ENCODE measurements around the gene ZNF169. TPM values are rescaled to one million over a fixed set of nuclear protein-coding genes. Genes with fewer than 3 reads are reported as not detected.

Gene ZNF169
- total RNA-seq, 2 experiments from 2014 or later: 11.2 to 22.2 TPM

DNA sequence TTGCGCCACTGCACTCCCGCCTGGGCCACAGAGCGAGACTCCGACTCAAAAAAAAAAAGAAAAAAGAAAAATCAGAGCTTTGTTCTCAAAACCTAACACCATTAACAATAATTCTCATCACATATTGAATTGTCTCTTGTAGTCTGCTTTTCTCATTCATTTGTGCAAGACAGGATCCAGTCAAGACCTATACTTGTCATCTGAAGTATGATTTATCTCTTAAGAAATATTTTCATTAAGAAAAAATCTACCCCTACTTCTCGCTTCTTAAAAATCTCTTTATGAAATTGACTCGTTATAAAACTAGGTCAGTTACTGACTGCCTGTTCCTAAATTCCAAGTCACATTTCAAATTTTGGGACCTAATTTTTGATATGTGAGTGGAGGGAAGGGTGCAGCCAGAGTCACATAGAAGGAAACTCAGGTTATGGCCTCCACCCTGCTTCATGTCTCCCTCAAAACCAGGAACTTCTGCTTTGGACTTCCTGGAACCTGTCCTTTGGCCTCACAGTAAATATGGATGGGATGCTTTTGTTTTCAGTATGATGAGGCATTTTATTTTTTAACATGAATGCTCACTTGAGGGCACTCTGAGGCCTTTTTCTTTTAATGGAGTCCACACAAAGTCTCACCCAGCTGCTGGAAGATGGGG lies 18.9 kb downstream of the ZNF169 start:
- CTCF ChIA-PET (ENCODE audit: unreplicated experiment): no interaction called here
- Histone ChIP-seq H3K9me2 (ENCODE audit: insufficient read depth, low read length) (no peaks in the 10 kb centered on the region), H3K4me2 (ENCODE audit: low read length) (no peak overlapping the region), H3K4me3 (ENCODE audit: low read depth, low read length, poor library complexity, severe bottlenecking) (no peak overlapping the region), H4K20me1 (ENCODE audit: insufficient read depth, low read length) (no peaks in the 10 kb centered on the region), H3K27ac (ENCODE audit: low read depth, low read length, poor library complexity, severe bottlenecking) (no peak overlapping the region), H3K36me3 (ENCODE audit: insufficient read depth, low read length) (peaks cover 36% of the 10 kb centered on the region), H2AFZ (ENCODE audit: low read length) (no peak overlapping the region), H3K9me3 (ENCODE audit: low read length) (peaks cover 10% of the 10 kb centered on the region; the same call in 1 of the 2 replicates), H3K79me2 (ENCODE audit: insufficient read depth, low read depth, low read length) (no peaks in the 10 kb centered on the region), H3K4me1 (ENCODE audit: insufficient read depth, low read length, poor library complexity, severe bottlenecking) (no peaks in the 10 kb centered on the region)
- no TSS peak for BruUV-seq (replicated peaks)
- no peak for TF ChIP-seq EZH2phosphoT487 (IDR thresholded peaks at IDR 0.05; ENCODE audit: borderline replicate concordance, low read depth, low read length)
- TF ChIP-seq, protein P1, sequence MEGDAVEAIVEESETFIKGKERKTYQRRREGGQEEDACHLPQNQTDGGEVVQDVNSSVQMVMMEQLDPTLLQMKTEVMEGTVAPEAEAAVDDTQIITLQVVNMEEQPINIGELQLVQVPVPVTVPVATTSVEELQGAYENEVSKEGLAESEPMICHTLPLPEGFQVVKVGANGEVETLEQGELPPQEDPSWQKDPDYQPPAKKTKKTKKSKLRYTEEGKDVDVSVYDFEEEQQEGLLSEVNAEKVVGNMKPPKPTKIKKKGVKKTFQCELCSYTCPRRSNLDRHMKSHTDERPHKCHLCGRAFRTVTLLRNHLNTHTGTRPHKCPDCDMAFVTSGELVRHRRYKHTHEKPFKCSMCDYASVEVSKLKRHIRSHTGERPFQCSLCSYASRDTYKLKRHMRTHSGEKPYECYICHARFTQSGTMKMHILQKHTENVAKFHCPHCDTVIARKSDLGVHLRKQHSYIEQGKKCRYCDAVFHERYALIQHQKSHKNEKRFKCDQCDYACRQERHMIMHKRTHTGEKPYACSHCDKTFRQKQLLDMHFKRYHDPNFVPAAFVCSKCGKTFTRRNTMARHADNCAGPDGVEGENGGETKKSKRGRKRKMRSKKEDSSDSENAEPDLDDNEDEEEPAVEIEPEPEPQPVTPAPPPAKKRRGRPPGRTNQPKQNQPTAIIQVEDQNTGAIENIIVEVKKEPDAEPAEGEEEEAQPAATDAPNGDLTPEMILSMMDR (conservative IDR thresholded peaks at IDR 0.05; ENCODE audit: low read length): no peak
- no peak for DNase-seq (ENCODE audit: low spot score)
- POLR2A ChIA-PET: interaction anchor here (0.6 kb wide), 1 partner anchor 790 kb away, joined by 3 read pairs; no protein-coding TSS in a partner anchor
- intact Hi-C loops (cut with micrococcal nuclease; ENCODE audit: unreplicated experiment): no loop called here

DNA sequence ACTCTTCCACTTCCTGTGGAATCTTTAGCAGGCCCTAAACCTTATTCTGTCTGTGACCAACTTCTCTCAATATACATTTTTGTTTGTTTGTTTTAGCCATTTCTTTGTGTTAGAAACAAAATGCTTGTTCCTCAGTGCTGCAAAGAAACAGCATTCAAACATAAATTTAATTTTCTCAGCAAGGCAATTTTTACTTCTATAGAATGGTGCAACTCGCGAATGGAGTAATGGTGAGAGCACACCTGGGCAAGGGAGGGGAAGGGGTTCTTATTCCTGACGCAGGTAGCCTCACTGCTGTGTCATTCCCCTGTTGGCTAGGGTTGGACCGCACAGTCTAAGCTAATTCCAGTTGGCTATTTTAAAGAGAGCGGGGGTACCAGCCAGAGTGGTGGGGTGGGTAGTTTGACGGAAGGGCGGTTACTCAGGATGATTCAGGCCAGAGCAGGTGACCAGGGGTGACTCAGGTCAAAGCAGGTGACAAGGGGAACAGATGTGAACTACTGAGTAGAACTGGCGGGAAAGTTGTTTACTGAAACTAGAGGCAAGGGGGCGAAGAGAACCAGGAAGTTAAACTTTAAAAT lies 21.4 kb downstream of the ZNF169 start:
- no TSS peak for BruUV-seq (replicated peaks)
- DNase-seq (ENCODE audit: low spot score): no peak
- peaks cover 10% of the 10 kb centered on the region; the same call in 1 of the 2 replicates for H3K9me3 ChIP-seq (ENCODE audit: low read length)
- H3K4me3 ChIP-seq (ENCODE audit: low read depth, low read length, poor library complexity, severe bottlenecking): no peak overlapping the region
- peaks cover 36% of the 10 kb centered on the region for H3K36me3 ChIP-seq (ENCODE audit: insufficient read depth, low read length)
- intact Hi-C loops (cut with micrococcal nuclease; ENCODE audit: unreplicated experiment): no loop called here
- POLR2A ChIA-PET: interaction anchor here (0.8 kb wide), 1 partner anchor 68 kb away, joined by 3 read pairs; no protein-coding TSS in a partner anchor
- no peaks in the 10 kb centered on the region for H3K9me2 ChIP-seq (ENCODE audit: insufficient read depth, low read length)
- no peaks in the 10 kb centered on the region for H3K4me1 ChIP-seq (ENCODE audit: insufficient read depth, low read length, poor library complexity, severe bottlenecking)
- TF ChIP-seq, protein P1 (conservative IDR thresholded peaks at IDR 0.05; ENCODE audit: low read length): no peak
- no peak for TF ChIP-seq EZH2phosphoT487 (IDR thresholded peaks at IDR 0.05; ENCODE audit: borderline replicate concordance, low read depth, low read length)
- H3K27ac ChIP-seq (ENCODE audit: low read depth, low read length, poor library complexity, severe bottlenecking): no peak overlapping the region
- no peak overlapping the region for H2AFZ ChIP-seq (ENCODE audit: low read length)
- H3K79me2 ChIP-seq (ENCODE audit: insufficient read depth, low read depth, low read length): no peaks in the 10 kb centered on the region
- CTCF ChIA-PET (ENCODE audit: unreplicated experiment): no interaction called here
- H3K4me2 ChIP-seq (ENCODE audit: low read length): no peak overlapping the region
- no peaks in the 10 kb centered on the region for H4K20me1 ChIP-seq (ENCODE audit: insufficient read depth, low read length)

DNA sequence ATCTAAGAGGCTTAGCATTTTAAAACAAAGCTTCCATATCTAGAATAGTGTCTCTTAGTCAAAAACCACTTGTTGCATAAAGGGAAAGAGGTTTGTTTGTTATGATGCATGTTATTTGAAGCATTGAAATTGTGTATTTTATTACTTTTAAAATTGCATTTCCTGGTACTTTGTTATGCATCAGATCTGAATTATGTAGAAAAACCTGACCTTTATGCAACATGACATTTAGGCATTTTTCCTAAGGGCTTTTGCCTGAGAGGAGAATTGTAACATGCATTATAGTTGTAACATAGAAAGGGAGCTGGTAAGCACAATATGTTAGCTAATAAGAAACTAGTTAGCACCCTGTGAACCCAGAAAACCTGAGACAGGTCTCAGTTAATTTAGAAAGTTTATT lies 22.0 kb downstream of the ZNF169 start:
- BruUV-seq (replicated peaks): no TSS peak
- Histone ChIP-seq H3K4me1 (ENCODE audit: insufficient read depth, low read length, poor library complexity, severe bottlenecking) (no peaks in the 10 kb centered on the region), H3K4me2 (ENCODE audit: low read length) (no peak overlapping the region), H3K27ac (ENCODE audit: low read depth, low read length, poor library complexity, severe bottlenecking) (no peak overlapping the region), H3K9me2 (ENCODE audit: insufficient read depth, low read length) (no peaks in the 10 kb centered on the region), H4K20me1 (ENCODE audit: insufficient read depth, low read length) (no peaks in the 10 kb centered on the region), H3K36me3 (ENCODE audit: insufficient read depth, low read length) (peaks cover 36% of the 10 kb centered on the region), H3K79me2 (ENCODE audit: insufficient read depth, low read depth, low read length) (no peaks in the 10 kb centered on the region), H2AFZ (ENCODE audit: low read length) (no peak overlapping the region), H3K4me3 (ENCODE audit: low read depth, low read length, poor library complexity, severe bottlenecking) (no peak overlapping the region), H3K9me3 (ENCODE audit: low read length) (peaks cover 10% of the 10 kb centered on the region; the same call in 1 of the 2 replicates)
- intact Hi-C loops (cut with micrococcal nuclease; ENCODE audit: unreplicated experiment): no loop called here
- TF ChIP-seq EZH2phosphoT487 (IDR thresholded peaks at IDR 0.05; ENCODE audit: borderline replicate concordance, low read depth, low read length): no peak
- TF ChIP-seq, protein P1 (conservative IDR thresholded peaks at IDR 0.05; ENCODE audit: low read length): no peak
- ChIA-PET POLR2A (interaction anchor here (0.8 kb wide), 1 partner anchor 68 kb away, joined by 3 read pairs; no protein-coding TSS in a partner anchor), CTCF (ENCODE audit: unreplicated experiment) (no interaction called here)
- DNase-seq (ENCODE audit: low spot score): no peak
